Ascending aorta (tissue), 2 donors: ENCODE measurements around the gene SWAP70. TPM values are rescaled to one million over a fixed set of nuclear protein-coding genes. Genes with fewer than 3 reads are reported as not detected.

Experiments used
- DNase-seq, 2 donors: peaks; one replicate each; pipeline ENCODE4 v3.0.0-alpha.2; 2019; ENCODE audit warnings: low spot score in 2 of 2
- H3K27ac ChIP-seq, 2 donors: fragments of 200-600 bp; sonication (generic); one replicate each; pipeline ENCODE4 v1.5.1; 2016 to 2017; ENCODE audit warnings: mild to moderate bottlenecking in 1 of 2
- H3K27me3 ChIP-seq: fragments of 200-600 bp; sonication (generic); one replicate; pipeline ENCODE4 v1.5.1; 2017
- H3K36me3 ChIP-seq, 2 donors: fragments of 200-600 bp; sonication (generic); one replicate each; pipeline ENCODE4 v1.5.1; 2016
- H3K4me1 ChIP-seq, 2 donors: fragments of 200-600 bp; sonication (generic); one replicate each; pipeline ENCODE4 v1.5.1; 2016 to 2017; ENCODE audit warnings: mild to moderate bottlenecking in 1 of 2
- H3K4me3 ChIP-seq, 2 donors: fragments of 200-600 bp; sonication (generic); one replicate each; pipeline ENCODE4 v1.5.1; 2016 to 2017; ENCODE audit warnings: mild to moderate bottlenecking in 1 of 2
- H3K9me3 ChIP-seq, 2 donors: fragments of 200-600 bp; sonication (generic); one replicate each; pipeline ENCODE4 v1.5.1; 2016
- intact Hi-C: fragments of 100-400 bp; cut with DNase I; formaldehyde crosslinking; loops from one replicate; pipeline ENCODE4 v1.15.1; 2023
- total RNA-seq: library from RNA; depleted of rRNA; stranded (reverse); fragments of >200 nt; gene quantifications from one replicate; pipeline ENCODE4 v1.1.0, GENCODE V29; 2016
- TF ChIP-seq, protein P1 (sequence below), 3 experiments: fragments of 200-600 bp in 2 of 3; fragments of 450-650 bp in 1 of 3; sonication (generic) in 2 of 3; IDR thresholded peaks; one replicate each; pipeline ENCODE4 v1.5.1; 2016 to 2019; ENCODE audit warnings: antibody characterized with exemption in 3 of 3, mild to moderate bottlenecking in 1 of 3, moderate library complexity in 1 of 3

Gene SWAP70
- total RNA-seq, 1 donor from 2014 or later: 40.1 TPM

GRCh38 chr11:9771071-9771511 lies 107.2 kb downstream of the SWAP70 start:
- peaks cover 0 to 6% of the 10 kb centered on the region in 2 donors for H3K4me1 ChIP-seq
- DNase-seq: no peak
- H3K36me3 ChIP-seq: no peaks in the 10 kb centered on the region
- peak overlapping the region in 1 of 2 donors; percentile 0 for H3K27ac ChIP-seq
- H3K27me3 ChIP-seq: no peaks in the 10 kb centered on the region
- intact Hi-C loops: no loop called here
- H3K9me3 ChIP-seq: no peaks in the 10 kb centered on the region
- H3K4me3 ChIP-seq: no peak overlapping the region
- TF ChIP-seq, protein P1, sequence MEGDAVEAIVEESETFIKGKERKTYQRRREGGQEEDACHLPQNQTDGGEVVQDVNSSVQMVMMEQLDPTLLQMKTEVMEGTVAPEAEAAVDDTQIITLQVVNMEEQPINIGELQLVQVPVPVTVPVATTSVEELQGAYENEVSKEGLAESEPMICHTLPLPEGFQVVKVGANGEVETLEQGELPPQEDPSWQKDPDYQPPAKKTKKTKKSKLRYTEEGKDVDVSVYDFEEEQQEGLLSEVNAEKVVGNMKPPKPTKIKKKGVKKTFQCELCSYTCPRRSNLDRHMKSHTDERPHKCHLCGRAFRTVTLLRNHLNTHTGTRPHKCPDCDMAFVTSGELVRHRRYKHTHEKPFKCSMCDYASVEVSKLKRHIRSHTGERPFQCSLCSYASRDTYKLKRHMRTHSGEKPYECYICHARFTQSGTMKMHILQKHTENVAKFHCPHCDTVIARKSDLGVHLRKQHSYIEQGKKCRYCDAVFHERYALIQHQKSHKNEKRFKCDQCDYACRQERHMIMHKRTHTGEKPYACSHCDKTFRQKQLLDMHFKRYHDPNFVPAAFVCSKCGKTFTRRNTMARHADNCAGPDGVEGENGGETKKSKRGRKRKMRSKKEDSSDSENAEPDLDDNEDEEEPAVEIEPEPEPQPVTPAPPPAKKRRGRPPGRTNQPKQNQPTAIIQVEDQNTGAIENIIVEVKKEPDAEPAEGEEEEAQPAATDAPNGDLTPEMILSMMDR (IDR thresholded peaks at IDR 0.05): no peak

GRCh38 chr11:9772218-9772617 lies 108.3 kb downstream of the SWAP70 start:
- Histone ChIP-seq H3K27ac (peak overlapping the region in 1 of 2 donors; percentile 20), H3K9me3 (no peaks in the 10 kb centered on the region), H3K27me3 (no peaks in the 10 kb centered on the region), H3K36me3 (no peaks in the 10 kb centered on the region), H3K4me3 (no peak overlapping the region), H3K4me1 (peaks cover 0 to 6% of the 10 kb centered on the region in 2 donors)
- intact Hi-C loops: no loop called here
- TF ChIP-seq, protein P1 (IDR thresholded peaks at IDR 0.05): no peak
- no peak for DNase-seq

DNA sequence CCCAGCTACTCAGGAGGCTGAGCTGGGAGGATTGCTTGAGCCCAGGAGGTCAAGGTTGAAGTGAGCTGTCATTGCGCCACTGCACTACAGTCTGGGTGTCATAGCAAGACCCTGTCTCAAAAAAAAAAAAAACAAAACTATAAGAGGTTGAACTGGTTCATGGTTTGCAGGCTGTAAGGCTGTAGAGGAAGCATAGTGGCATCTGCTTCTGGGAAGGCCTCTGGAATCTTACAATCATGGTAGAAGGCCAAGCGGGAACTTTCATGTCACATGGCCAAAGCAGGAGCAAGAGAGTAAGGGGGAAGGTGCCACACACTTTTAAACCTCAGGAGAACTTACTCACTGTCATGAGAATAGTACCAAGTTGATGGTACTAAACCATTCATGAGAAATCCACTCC lies 109.6 kb downstream of the SWAP70 start:
- TF ChIP-seq, protein P1 (IDR thresholded peaks at IDR 0.05): no peak
- peaks cover 0 to 8% of the 10 kb centered on the region in 2 donors for H3K36me3 ChIP-seq
- no peak for DNase-seq
- intact Hi-C loops: no loop called here
- no peaks in the 10 kb centered on the region for H3K9me3 ChIP-seq
- H3K4me3 ChIP-seq: no peak overlapping the region
- H3K4me1 ChIP-seq: peaks cover 0 to 6% of the 10 kb centered on the region in 2 donors
- H3K27ac ChIP-seq: peak overlapping the region in 1 of 2 donors; percentile 52
- no peaks in the 10 kb centered on the region for H3K27me3 ChIP-seq

DNA sequence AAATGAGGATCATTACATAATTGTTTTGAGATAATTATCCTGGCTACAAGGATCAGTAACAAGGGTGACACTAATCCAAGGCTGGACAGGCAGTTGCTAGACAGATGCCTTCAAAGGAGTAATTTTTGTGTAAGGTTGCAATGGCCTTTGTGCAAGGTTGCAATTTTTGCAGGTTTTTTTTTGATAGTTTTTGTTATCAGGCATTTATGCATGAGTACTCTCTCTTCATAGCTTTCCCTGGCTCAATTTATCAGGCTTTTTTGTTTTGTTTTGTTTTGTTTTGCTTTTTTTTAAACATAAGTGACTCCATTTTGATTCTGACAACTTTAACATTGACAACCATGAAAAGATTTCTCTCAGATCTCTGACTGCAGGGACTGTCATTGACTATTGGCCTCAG lies 110.2 kb downstream of the SWAP70 start:
- H3K9me3 ChIP-seq: no peaks in the 10 kb centered on the region
- TF ChIP-seq, protein P1 (IDR thresholded peaks at IDR 0.05): no peak
- peaks cover 0 to 6% of the 10 kb centered on the region in 2 donors for H3K4me1 ChIP-seq
- H3K27ac ChIP-seq: peak overlapping the region; percentile 45 to 52
- intact Hi-C loops: no loop called here
- H3K36me3 ChIP-seq: peaks cover 0 to 10% of the 10 kb centered on the region in 2 donors
- no peak overlapping the region for H3K4me3 ChIP-seq
- no peaks in the 10 kb centered on the region for H3K27me3 ChIP-seq
- DNase-seq: no peak

- Histone ChIP-seq H3K27me3 (no peaks in the 10 kb centered on the region), H3K4me1 (peaks cover 0 to 6% of the 10 kb centered on the region in 2 donors), H3K36me3 (peaks cover under 1 to 17% of the 10 kb centered on the region in 2 donors), H3K27ac (peak overlapping the region; percentile 45 to 52), H3K4me3 (no peak overlapping the region), H3K9me3 (no peaks in the 10 kb centered on the region)
- no peak for DNase-seq
- intact Hi-C loops: no loop called here
- TF ChIP-seq, protein P1 (IDR thresholded peaks at IDR 0.05): no peak
These were observed 110.9 kb downstream of the SWAP70 start for GRCh38 chr11:9774591-9775397.
